Glomerular visceral epithelial cell (primary cell): ENCODE results near the gene WDR44.
A peak's percentile ranks its signal among the peaks of the same experiment; 100 is the strongest.
"Not testable (repeated sequence)": the region's sequence is repeated elsewhere in the genome, so short reads cannot be mapped to it uniquely, and the experiment has no call there.

Experiments
- DNase-seq: peaks from one replicate; pipeline ENCODE4 v3.0.0-alpha.2; 2016; ENCODE audit errors: extremely low spot score

WDR44 gene

DNA sequence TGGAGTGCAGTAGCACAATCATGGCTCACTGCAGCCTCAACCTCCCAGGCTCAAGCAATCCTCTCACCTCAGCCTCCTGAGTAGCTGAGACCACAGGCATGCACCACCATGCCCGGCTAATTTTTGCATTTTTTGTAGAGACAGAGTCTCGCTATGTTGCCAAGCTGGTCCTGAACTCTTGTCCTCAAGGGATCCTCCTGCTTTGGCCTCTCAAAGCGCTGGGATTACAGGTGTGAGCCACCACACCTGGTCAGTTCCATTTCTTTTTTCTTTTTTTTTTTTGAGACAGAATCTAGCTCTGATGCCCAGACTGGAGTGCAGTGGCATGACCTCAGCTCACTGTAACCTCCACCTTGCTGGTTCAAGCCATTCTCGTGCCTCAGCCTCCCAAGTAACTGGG lies 136.5 kb downstream of the WDR44 start:
- not testable (repeated sequence) for DNase-seq

DNA sequence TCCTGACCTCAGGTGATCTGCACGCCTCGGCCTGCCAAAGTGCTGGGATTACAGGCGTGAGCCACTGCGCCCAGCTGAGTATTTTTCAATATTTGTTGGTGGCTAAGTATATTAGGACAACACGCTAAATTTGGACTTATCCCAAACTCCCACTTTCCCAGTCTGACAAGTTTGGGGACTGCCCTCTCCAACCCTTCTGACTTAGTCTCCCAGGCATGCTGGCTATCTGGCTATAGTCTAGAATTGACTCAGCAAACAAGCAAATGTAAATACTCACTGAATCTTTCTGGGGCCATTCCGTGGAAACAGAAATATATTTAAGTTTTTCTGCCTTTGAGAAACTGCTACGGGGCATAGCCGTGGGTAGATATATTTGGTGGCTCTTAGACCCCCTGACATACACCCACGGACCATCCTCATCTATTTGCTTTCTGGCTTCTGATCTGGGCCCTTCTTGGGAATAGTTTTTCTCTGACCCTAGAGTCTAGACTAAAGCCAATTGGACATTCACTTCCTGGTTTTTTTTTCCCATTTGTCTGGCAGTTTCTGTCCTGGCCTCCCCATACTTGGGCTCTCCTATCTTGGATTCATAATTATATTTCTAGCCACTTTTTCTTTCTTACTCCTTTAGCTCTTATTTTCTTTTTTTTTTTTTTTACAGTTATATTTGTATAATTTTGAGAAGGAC lies 138.5 kb downstream of the WDR44 start:
- DNase-seq: no peak

DNA sequence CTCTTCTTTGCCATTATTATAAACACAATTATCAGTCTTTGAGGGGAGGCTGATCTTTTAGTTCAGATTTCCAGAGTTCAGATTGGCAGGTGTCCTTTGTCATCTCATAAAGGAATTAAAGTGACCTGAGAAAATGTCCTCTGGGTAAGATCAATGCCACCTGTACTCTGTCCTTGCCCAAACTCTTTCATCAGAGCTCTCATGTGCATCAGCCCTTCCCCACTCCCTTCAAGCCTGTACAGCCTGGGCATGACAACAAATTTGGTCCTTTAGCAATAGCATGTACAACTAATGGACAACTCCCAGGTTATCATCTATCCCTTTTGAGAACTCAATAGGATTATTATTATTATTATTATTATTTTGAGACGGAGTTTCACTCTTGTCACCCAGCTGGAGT lies 140.8 kb downstream of the WDR44 start:
- DNase-seq: not testable (repeated sequence)

DNA sequence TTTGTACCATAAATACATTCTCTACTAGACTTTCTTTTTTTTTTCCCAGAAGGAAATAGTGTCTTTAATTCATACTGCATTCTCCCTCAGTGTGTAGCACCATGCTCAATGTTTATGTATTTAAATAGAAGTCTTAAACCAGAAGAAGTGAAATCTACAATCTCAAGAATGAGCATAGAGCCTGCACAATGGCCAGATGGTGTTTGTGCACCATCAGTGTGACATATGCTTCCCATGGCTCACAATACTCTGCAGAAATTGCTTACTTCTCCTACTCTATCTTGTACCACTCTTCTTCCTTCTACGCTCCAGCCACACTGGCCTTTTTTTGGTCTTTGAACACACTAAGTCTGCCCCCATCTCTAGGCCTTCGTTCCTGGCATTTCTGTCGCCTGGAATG lies 147.1 kb downstream of the WDR44 start:
- DNase-seq: no peak

DNA sequence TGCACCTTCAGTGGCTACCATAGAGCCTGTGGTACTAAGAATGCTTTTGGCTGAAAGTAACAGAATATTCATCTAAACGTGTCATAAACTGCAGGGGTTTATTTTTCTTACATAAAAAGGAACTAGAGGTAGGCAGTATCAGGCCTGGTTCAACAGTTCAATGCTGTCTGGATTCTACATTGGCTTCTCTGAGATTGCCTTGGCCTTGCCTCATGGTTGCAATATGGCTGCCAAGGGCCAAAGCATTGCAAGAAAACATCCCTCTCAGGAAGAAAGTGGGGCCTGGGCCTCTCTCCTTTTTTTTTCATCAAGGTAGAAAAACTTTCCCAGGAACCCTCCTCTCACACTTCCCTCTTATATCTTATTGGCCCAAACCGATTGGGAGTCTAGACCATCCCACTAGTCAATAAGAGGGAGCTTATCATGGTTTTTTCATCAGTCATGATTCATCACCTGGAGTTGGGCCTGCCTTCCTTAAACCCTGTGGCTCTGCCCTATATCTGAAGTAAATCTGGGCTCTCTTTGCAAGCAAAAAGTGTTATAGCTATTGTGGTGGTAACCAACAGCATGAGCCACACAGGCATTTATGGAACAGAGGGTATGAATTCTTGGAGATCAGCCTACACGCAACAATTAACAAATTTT lies 147.9 kb downstream of the WDR44 start:
- DNase-seq: no peak

DNA sequence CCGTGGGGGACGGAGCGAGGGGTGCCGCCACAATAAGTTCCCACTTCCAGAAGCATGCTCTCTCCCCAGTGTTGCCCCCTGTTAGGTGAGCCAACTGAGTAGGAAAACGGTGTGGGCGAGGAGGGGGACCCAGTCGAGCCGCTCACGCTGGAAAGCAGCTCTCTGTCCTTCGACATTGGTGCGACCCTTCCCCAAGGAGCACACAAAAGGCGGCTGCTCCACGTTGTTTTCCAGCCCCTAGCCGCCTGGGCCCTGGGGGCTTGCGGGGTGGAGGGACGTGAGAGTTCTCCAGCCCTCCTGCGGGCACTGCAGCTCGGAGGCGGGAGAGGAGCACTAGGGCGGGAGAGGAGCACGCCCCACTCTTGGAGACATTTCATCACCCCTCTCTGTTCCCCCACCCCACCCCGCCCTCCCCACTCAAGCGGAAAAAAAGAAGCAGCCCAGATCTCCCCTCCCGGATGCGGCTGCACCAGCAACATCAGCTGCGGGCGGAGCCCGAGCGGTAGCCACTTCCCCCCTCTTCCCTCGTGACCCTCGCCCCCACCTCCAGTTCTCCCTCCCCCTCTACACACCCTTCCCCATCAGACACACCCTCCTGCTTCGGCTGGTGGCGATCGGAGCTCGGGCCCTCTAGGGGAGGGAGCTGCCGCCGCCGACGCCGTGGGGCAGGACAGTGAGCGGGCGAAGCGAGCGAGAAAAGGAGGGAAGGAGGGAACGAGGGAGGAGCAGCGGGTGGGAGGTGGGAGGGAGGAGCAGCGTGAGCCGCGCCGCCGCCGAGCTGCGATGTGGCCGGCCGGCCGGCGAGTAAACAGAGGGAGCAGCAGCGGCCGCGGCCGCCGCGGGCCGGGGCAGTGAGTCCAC lies 149.4 kb downstream of the WDR44 start, which contains the start of gene DOCK11:
Gene DOCK11, plus strand, starts transcription at position 755 of the 861 bp plus-strand sequence. CDS start 157 bp downstream, outside the sequence.
- peak; percentile 85 for DNase-seq

DNA sequence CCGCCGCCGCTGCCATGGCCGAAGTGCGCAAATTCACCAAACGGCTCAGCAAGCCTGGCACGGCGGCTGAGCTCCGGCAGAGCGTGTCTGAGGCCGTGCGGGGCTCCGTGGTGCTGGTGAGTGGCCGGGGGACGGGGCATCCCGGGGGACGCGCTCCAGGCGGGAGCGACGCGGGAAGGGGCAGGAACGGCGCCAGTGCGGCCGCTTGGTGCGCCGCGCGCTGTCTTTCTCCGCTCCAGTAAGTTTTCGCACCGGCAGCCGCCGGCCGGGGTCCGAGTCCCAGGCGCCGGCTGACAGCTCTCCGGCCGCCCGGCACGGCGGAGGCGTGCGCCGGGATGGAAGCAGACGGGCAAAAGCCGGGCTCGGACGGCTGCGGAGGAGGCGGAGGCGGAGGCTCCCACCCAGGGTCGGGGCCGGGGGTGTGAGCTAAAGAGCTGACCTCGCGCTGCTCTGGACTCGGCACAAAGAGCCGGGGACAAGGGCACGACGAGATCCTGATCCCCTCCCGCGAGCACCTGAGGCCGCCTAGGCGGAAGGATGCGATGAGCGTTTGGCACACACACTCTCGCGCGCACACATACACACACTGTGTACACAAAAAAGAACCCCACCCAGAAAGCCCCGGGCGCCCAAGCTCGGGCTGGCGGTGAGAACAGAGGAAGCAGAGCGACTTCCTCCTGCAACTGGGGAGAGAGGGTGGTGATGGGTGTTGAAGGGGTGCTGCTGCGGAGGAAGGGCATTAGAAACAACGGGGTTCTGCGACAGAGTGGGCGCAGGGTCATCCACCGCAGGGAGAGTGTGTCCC lies 150.3 kb downstream of the WDR44 start:
- peak; percentile 15 for DNase-seq

DNA sequence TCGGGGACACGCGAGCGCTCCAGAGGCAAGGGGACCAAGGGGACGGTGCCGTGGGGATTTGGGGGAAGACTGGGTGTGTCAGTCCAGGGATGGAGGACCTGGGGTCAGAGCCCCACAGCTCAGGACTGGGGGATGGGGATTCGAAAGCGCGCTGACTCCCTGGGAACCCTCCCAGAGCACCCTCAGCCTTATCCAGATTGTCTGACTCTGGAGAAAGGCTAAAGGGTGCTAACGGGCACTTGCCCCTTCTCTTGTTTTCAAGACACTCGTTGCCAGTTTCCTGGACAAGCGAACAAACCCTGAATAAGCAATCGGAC lies 150.8 kb downstream of the WDR44 start:
- DNase-seq: no peak

DNA sequence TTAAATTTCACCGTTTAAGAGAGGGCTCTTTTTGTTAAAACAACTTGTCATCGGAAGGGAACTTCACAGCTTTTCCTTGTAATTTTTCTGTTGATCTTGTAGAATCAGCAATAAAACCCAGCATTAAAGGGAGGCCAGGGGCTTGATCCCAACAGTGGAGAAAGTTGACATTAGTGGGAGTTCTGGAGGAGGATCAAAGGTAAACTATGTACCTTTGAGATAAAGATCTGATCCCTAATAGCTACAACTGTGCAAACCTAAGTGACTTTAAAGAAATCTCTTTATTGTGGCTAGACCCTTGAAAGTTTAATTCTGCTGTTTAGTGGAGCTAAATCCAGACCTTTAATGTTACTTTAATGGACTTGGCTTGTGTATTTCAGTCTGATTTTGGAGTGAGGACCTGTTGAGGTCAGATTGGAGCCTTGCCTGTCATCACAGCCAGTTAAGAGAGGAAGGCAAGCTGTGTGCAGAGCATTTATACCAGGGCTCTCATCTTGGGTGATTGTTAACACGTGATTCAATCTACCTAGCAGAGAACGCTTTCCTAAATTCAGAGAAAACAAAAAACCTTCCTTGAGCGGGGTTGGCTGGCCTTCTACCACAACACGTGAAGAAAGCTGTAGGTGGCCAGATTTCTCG lies 151.4 kb downstream of the WDR44 start:
- DNase-seq: no peak

DNA sequence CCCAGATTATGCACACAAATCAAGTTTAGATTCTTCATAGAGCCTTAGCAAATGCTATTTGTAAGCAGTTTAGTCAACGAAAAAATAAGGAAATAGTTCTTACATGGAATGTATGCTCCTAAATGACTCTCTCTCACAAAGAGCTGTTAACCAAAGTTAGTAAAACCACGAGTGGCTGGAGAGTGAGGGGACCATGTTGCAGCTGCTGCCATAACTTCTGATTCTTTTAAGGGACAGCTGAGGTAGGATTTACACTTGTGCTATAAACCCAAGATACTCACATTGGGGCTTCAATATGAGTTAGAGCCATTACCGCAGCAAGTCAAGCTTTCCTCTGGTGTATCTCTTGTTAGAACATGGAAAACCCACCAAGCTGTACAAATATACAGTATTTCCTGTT lies 152.4 kb downstream of the WDR44 start:
- DNase-seq: no peak

DNA sequence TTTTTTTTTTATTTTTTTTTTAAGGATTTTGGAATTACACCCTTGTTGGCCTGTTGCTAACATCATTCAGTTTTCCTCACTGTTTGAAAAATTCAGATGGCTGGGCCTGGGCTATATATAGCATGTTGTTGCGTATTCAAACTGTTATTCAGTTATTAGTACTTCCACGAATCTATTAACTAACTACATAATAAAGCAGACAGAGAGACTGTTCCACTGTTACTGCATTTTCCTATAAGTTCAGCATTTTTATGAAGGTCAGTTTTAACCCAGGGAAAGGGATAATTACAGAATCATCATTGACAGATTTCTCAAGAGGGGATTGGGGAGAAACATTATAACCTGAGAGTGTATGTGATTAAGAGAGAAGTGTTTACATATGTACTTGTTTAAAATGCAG lies 152.8 kb downstream of the WDR44 start:
- DNase-seq: no peak

DNA sequence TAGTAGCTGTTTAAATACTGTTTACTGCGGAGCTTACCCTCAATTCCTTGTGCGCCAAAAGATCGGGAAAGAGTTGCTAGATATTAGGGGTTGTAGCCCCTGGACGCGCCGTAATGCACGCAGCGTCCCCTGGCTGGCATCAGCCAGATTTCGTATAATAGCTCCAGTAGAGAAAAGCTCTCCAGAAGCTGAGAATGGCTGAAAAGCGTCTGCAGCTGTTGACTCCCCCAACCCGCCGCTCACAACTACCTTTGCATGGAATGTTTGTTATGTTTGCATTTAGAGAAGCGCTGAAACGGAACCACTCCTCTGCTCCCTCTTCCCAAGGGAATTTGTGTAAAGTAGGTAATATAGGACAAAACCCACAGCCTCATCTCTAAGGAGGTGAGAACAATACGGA lies 153.4 kb downstream of the WDR44 start:
- DNase-seq: no peak
